GM12872 (cell line): ENCODE measurements around the gene AP4E1.

Experiments used
- TF ChIP-seq, protein P1 (sequence below): IDR thresholded peaks from 3 replicates; pipeline ENCODE4 v1.5.1; 2011; ENCODE audit warnings: low read depth, mild to moderate bottlenecking, low read length, moderate library complexity; ENCODE audit not compliant: insufficient read depth

Gene AP4E1

DNA sequence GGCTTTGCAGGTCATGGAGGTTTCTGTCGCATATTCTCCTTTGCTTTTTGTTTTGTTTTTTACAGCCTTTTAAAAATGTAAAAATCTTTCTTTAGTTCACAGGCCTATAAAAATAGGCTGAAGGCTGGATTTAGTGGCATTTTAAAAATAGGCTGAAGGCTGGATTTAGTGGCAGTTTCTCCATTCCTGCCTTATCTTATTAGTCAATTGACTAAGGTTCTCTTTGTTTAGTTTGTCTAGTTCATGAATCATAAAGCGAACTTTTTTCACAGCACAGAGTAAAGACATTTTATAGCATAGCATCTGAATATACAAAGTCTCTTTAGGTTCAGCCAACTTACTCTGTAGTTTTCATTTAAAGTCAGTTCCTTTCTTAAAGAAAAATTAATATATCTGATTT lies 31.4 kb downstream of the AP4E1 start:
- TF ChIP-seq, protein P1, sequence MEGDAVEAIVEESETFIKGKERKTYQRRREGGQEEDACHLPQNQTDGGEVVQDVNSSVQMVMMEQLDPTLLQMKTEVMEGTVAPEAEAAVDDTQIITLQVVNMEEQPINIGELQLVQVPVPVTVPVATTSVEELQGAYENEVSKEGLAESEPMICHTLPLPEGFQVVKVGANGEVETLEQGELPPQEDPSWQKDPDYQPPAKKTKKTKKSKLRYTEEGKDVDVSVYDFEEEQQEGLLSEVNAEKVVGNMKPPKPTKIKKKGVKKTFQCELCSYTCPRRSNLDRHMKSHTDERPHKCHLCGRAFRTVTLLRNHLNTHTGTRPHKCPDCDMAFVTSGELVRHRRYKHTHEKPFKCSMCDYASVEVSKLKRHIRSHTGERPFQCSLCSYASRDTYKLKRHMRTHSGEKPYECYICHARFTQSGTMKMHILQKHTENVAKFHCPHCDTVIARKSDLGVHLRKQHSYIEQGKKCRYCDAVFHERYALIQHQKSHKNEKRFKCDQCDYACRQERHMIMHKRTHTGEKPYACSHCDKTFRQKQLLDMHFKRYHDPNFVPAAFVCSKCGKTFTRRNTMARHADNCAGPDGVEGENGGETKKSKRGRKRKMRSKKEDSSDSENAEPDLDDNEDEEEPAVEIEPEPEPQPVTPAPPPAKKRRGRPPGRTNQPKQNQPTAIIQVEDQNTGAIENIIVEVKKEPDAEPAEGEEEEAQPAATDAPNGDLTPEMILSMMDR = no peak

DNA sequence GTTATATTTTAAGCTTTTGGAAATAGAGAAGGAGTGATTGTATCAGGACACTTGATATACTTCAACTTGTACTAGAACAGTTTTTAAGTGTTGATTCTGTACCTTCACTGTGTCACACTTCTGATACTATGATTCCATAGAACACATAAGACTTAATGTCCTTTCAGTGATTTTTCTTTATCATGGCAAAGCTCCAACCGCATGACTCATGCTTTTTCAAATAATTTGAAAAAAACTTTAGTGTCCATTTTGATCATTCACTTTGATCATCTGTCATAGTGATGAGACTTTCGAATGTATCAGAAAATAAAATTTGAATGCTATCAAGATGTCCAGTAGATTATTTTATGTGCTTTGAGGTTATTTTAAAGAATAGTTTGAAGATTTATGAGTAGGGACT lies 32.0 kb downstream of the AP4E1 start:
- TF ChIP-seq, protein P1 = no peak

DNA sequence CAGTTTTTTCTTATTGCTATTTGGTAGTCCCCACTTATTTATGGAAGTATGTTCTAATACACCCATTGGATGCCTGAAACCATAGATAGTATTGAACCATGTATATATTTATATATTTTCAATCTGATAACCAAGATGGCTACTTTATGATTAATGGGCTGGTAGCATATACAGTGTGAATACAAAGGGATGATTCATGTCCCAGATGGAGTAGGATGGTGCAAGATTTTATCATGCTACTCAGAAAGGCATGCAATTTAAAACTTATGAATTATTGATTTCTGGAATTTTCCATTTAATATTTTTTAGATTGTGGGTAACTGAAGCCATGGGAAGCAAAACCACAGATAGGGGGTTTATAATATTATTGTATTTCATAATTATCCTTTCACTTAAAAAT lies 35.2 kb downstream of the AP4E1 start:
- TF ChIP-seq, protein P1 = no peak

DNA sequence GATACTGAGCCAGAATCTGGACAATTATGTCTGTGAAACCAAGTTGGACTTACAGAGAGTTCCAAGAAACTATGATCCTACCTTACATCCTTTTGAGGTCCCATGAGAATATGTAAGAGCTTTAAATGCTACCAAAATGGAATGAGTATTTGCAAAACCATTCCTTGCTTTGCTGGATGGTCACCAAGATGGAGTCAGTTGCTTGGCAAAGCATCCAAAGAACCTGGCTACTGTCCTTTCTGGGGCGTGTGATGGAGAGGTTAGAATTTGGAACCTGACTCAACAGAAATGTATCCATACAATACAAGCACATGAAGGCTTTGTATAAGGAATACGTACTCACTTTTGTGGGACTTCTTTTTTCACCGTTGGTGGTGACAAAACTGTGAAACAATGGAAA lies 36.2 kb downstream of the AP4E1 start:
- TF ChIP-seq, protein P1 = no peak

DNA sequence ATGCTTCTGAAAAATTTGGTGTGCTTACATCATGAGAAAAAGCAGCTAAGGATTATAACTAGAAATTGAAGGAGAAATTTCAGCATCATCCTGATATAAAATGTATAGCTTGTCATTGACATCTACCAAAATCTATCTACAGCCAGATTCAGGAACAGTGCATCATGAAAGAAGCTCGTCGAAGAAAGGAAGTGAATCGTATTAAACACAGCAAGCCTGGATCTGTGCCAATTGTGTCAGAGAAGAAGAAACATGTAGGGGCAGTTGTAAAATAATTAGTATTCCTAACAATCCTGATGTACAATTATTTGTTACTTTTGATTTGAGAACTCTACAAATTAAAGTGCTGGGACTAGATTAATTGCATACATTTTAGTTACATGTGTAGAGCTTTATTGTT lies 37.2 kb downstream of the AP4E1 start:
- TF ChIP-seq, protein P1 = no peak

- TF ChIP-seq, protein P1 = no peak
Measured at GRCh38 chr15:50953302-50953701, 44.8 kb downstream of the AP4E1 start.

GRCh38 chr15:50959717-50960116 lies 51.2 kb downstream of the AP4E1 start:
- TF ChIP-seq, protein P1 = no peak

- TF ChIP-seq, protein P1 = no peak
Measured at GRCh38 chr15:50964075-50964474, 55.6 kb downstream of the AP4E1 start.
